Activated CD8-positive, alpha-beta memory T cell treated with anti-CD3 and anti-CD28 coated beads for 24 hours (primary cell): ENCODE measurements around the gene SELENOW.
"Not testable (repeated sequence)": the region's sequence is repeated elsewhere in the genome, so short reads cannot be mapped to it uniquely, and the experiment has no call there.

Source experiments
- DNase-seq: peaks from one replicate; pipeline ENCODE4 v3.0.0-alpha.2; 2020

SELENOW gene

GRCh38 chr19:47756953-47757608, 21.4 kb upstream of the SELENOW start:
- DNase-seq = peak; percentile 54

GRCh38 chr19:47757617-47758442, 20.7 kb upstream of the SELENOW start:
- no peak for DNase-seq

- no peak for DNase-seq
Measured at GRCh38 chr19:47758443-47758804, 20.1 kb upstream of the SELENOW start.

GRCh38 chr19:47760632-47760999, 17.9 kb upstream of the SELENOW start:
- peak; percentile 54 for DNase-seq

- DNase-seq = no peak
Measured at GRCh38 chr19:47761566-47761965, 16.9 kb upstream of the SELENOW start.

GRCh38 chr19:47762151-47762550, 16.4 kb upstream of the SELENOW start:
- DNase-seq = no peak

GRCh38 chr19:47762615-47763308, 15.7 kb upstream of the SELENOW start:
- no peak for DNase-seq

- not testable (repeated sequence) for DNase-seq
Measured at GRCh38 chr19:47764705-47765104, 13.8 kb upstream of the SELENOW start.

- DNase-seq = peak; percentile 75
Measured at GRCh38 chr19:47765523-47766358, 12.8 kb upstream of the SELENOW start.

- no peak for DNase-seq
Measured at GRCh38 chr19:47766359-47766620, 12.2 kb upstream of the SELENOW start.

- no peak for DNase-seq
Measured at GRCh38 chr19:47766670-47767069, 11.8 kb upstream of the SELENOW start.

GRCh38 chr19:47767349-47767748, 11.2 kb upstream of the SELENOW start:
- no peak for DNase-seq

- DNase-seq = no peak
Measured at GRCh38 chr19:47768604-47769003, 9.9 kb upstream of the SELENOW start.

GRCh38 chr19:47769534-47769933, 9.0 kb upstream of the SELENOW start:
- DNase-seq = no peak

GRCh38 chr19:47771291-47771690, 7.2 kb upstream of the SELENOW start:
- not testable (repeated sequence) for DNase-seq

GRCh38 chr19:47776568-47776967, 1.9 kb upstream of the SELENOW start:
- DNase-seq = no peak

- DNase-seq = peak; percentile 63
Measured at GRCh38 chr19:47777245-47778048, 1.1 kb upstream of the SELENOW start.

GRCh38 chr19:47778954-47779351, 450 bp downstream of the SELENOW start:
- no peak for DNase-seq

- no peak for DNase-seq
Measured at GRCh38 chr19:47779524-47780214, 1.2 kb downstream of the SELENOW start.

GRCh38 chr19:47780215-47780551, 1.7 kb downstream of the SELENOW start:
- no peak for DNase-seq

GRCh38 chr19:47781590-47782262, 3.2 kb downstream of the SELENOW start:
- DNase-seq = no peak
